GM21825 (cell line): ENCODE measurements around the gene DSP.

Source experiments
- ATAC-seq: cut with Tn5 transposase; IDR thresholded peaks from one replicate; pipeline ENCODE4 v1.9.1; 2021; ENCODE audit warnings: mild to moderate bottlenecking, moderate library complexity; ENCODE audit not compliant: unreplicated experiment

DSP gene

DNA sequence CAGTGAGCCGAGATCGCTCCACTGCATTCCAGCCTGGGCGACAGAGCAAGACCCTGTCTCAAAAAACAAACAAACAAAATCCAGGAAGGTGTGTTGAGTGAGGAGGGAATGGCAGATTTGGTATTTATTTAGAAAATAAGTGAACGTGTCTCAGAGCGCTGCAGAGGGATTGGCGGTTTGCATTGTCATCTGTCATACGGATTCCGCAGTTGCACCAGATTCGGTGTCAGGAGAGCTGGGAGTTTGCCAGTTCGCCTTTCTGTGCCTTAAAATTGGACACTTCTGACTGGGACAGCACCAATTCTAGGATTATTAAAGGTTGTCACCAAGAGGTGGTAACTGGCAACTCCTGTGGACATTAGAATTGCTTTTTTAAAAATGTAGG lies 49.4 kb downstream of the DSP start:
- no peak for ATAC-seq

DNA sequence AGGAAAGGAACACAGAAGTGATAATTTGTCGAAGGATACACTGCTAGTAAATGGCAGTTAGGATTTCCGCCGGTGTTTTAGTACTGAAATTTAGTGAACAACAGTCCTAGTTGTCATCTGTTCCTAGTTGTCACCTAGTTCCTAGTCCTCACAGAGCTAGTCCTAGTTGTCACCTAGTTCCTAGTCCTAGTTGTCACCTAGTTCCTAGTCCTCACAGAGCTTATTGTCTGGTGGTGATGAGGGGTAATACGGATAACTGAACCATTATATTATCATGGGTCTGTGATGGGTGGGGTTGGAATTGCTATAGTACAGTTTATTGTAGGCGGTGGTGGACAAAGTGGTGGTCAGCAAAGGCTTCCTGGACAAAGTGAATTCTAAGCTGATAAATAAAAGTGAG lies 50.3 kb downstream of the DSP start:
- ATAC-seq = no peak

DNA sequence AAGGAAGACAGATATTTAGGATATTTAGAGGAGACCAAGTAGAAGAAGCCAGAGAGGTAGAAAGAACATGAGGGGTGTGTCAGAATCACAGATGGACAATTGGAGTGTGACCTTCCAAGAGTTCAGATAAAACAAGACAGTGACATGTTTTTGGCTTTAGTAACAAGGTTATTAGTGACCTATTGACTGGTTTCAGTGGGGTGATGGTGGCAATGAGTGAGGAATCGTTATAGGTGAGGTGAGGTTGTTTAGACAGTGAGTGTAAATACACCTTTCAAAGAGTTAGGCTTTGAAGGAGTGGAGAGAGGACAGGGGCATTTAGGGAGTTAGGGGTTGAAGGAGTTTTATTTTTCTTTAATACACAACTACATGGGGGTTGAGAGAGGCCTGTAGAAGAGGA lies 51.8 kb downstream of the DSP start:
- no peak for ATAC-seq

DNA sequence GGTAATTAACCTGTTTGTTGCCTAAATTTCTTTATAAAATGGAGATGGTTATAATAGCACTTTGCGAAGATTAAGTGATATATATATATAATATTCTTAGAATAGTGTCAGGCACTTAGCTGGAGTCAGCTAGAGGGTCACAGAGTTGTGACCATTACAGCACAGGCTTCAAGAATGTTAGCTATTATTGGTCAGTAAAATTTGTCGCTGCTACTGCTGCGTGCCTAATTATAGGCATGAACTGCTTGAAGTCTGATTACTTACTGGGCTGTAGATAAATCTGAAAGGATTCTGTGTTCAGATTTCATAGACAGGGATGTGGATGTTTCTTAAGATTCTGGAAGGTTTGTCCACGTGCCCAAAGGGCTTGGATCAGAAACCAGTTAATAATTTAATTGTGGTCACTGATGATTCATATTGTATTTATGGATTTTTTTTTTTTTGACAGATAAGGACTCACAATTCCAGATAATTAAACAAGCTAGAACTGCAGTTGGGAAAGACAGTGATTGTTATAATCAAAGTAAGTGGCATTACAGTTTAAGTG lies 53.2 kb downstream of the DSP start:
- no peak for ATAC-seq

DNA sequence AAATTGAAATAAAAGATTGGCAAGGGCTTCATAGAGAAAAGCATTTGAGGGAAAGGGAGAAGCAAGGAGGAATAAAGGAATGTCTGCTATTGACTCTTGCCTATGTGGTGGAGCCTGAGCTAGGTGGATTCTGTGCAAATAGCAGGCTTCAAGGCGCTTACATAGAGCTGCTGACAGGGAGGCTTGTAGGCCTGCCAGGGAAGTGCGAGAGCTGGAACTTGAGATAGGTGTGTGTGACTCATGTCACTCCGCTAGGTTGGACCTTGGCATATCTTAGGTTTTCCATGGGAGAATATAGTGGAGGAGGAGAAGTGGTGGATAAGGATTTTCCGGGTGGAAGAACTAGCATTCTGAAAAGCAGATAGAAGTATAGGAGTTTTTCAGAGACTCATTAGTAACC lies 62.5 kb downstream of the DSP start:
- no peak for ATAC-seq

DNA sequence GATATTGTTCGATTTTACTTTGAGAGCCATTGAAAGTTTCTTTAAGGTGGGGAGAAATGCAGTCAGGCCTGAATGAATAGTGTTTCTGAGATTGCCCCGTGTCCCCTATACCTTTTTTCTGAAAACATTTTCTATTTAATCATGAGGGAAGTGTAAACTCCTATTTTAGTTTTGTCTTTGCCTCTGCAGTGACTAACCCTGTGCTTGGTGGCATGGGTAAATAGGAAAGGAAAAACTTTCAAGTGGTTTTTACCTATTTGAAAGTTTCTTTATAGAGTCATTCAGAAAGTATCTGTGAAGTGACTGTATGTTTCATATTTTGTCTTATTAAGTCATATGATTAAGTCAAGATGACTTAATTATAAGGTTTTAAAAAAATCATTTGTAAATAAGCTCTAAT lies 63.0 kb downstream of the DSP start:
- peak; percentile 48 for ATAC-seq

DNA sequence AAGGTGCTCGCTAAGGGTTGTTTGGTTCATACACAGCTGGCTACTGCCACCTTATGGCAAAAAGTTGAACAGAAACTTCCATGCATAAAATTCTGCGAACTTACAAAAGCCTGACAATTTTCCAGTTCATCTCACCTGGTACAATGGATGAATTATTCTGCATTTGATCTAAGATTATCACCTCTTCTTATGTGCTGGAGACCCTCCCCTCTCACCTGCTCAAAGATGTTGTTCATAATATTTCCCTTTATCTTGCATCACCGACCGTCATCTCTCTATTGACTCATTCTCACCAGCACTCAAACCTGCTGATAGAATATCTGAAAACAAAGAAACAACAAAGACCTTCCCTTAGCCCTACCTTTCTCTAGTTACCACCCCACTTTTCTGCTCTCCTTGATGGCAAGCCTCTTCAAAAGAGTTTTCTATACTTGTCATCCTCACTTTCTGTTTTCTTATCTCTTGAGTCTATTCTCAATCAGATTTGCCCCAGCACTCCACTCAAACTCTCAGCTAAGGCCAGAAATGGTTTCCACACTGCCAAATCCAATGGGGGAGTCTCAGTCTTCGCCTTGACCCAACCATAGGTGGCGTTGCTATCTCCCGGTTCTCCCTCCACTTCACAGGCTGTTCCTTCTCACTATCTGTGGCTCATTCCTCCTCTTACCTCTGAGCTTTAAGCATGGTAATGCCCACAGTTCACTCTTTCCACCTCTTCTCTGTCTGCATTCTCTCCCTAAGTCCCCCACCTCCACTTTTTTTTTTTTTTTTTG lies 74.3 kb downstream of the DSP start:
- no peak for ATAC-seq

DNA sequence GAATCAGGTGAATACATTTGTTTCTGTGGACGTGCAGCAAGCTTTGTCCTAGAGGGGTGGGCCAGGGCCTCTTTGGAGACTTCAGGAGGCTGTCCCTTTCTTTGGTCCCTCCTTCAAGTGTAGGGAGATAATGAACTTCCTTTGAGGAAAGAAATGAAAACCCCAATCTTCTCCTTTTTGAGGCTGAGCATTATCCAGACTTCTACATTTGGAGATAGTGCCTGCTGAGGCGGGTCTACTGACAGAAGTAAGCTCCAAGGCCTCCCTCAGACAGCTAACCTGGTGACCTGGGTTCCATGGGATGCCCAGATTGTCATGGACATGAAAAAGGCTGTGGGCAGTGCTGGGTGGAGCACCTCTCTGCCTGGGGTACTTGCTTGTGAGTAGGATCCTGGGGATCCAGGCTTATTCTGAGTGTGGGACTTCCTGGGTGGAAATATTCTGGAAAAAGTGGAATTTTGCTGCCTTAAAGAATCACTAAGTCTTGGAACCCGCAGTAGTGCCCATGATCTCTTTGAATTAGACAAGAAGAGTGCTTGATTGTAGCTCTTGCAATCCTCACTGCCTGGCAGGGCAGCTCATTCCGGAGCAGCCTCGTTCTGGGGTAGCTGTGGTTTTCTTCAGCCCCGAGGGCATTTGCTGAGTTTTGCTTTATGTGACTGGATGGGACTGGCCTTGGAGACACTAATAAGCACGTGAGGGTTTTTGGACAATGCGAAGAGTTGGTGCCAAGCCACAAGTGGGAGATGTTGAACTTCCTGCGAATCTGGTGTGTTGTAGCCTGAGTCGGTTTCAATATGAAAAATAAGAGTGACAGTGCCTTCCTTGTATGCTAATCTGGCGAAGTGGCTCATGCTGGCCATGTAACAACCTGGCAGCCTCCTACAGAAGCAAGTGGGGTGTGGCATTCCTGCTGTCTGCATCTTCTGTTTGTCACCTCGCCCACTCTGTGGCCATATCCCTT lies 76.6 kb downstream of the DSP start:
- ATAC-seq = peak; percentile 69

DNA sequence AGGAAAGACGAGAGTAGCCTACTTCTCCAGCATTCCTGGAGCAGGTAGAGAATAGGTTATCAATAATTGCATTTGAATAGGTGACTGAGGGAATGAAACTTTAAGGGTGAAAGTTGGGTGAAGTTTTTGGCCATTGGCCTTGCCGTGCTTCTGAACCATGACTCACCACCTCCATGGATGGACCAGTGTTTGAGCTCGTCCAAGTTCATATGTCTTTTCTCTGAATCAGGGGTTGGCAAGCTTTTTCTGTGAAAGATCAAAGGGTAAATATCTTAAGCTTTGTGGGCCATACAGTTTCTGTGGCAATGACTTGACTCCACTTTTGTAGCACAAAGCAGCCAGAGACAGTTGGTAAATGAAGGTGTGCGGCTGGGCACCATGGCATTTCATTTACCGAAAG lies 80.3 kb downstream of the DSP start:
- no peak for ATAC-seq

DNA sequence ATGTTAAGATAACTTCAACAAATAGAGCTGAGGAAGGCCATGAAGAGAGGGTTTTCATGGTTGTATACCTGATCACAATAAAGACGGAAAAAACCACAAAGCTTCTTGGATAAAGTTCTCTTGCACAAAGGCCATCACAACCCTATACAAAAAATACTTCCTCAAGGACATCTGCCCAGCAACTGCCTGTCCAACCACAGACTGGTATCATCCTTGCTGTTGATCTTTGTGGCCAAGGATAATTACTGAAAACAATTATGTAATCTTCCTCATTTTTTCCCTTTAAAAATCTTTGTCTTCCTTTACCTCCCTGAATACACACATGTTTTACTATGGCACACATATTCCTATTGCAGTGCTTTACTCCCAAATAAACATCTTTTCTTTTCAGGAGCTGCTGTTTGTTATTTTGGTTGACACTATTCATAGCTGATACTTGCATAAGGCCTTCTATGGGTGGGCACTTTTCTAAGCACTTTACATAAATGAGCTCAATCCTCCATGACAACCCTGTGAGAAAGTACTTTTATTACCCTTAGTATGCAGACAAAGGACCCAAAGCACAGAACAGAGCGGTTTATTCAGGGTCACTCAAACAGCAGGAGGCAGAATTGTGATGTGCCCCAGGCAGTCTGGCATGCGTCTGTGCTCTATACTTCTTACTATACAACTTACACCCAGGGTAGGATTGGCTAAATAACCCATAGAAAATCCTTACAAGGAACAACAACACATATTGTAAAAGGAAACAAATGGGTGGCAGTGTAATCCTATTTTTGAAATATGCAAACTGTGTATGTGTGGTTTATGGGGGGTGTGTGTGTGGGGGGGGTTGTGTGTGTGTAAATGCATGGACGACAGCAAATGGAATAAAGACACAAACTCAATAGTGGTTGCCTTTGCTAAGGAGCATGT lies 83.6 kb downstream of the DSP start:
- no peak for ATAC-seq

DNA sequence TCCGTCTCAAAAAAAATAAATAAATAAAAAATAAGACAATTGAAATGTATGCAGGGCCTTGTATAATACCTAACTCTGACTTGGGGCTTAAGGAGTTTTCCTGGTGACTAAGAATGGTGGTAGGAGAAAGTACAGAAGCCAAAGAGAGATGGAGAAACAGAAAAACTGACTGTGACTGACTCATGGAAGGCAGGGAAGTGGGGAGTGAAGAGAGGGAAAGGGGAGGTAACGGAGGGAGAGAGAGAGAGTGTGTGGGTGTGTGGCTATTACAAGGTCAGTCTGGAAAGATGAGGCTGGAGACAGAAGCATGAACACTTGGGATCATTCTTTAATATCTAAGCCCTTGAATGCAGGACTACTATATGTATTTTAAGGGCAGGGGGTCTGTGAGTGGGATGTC lies 87.0 kb downstream of the DSP start:
- no peak for ATAC-seq

DNA sequence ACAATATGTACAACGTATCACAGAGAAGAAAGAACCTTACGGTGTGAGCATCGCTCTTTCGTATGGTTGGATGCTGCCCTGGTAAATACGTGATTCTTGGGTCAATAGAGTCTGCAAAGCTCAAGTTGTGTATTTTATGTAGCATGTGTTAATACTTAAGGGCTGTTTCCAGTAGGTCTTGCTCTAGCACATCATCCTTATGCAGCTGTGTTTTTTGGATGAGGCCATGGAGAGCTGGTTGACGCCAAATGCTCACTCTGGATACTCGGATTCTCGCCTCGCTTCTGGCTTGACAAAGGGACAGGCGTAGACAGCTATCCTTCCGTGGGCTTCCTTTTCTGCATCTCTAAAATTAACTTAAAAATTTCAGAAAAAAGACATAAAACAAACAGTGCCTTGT lies 87.4 kb downstream of the DSP start:
- ATAC-seq = no peak

DNA sequence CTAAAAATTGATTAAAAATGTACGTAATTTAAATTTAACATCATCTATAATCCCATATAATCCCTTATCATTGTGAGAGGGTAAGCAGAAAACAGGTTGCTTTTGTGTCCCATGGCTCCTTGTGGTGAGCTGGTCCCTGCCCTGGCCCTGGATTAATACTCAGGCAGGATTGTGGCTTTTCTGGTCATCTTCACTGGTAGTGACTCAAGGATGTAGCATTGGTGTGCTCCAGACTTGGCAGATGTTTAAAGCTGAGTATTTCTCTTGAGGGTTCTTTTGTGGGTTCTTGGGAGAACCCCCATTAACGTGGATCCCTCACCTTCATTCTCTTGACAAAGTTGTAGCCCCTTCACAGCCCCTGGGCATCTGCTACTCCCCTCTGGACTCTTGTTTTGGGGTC lies 87.8 kb downstream of the DSP start:
- no peak for ATAC-seq

DNA sequence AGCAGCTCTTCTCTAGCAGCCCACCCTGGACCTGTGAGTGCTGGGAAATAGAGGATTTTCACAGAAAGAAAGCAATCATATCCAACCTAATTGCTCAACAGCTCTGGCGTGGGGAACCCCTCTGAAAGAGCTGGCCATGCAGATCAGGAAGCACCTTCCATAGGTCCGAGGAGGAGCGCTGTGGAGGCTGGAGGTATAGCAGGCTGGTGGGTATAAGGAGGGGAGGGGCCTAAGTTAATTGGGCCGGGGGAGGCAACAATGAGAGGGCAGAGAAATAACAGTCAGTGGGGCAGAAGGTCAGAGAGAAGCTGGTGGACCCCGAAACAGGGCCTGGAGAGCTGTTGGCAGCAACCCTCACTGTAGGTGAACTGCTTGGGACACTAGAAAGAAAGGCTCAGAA lies 89.3 kb downstream of the DSP start:
- ATAC-seq = no peak

DNA sequence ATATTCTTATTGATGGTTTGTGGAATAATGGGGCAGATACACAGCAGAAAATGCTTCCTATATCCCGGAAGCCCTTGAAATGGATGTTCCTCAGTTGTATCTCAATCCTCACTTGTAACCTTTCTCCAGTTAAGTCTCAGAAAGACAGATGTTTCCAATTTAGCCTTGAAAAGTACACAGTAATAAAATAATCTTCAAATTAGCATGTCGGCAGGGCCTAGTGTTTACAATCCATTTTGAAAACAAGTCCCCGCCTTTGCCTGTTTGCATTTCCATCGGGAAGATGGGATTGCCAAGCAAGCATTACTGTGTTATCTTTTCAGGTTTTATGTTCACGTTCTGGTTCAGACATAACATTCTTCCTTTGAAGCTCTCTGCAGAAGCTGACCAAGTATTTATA lies 90.0 kb downstream of the DSP start:
- ATAC-seq = no peak

DNA sequence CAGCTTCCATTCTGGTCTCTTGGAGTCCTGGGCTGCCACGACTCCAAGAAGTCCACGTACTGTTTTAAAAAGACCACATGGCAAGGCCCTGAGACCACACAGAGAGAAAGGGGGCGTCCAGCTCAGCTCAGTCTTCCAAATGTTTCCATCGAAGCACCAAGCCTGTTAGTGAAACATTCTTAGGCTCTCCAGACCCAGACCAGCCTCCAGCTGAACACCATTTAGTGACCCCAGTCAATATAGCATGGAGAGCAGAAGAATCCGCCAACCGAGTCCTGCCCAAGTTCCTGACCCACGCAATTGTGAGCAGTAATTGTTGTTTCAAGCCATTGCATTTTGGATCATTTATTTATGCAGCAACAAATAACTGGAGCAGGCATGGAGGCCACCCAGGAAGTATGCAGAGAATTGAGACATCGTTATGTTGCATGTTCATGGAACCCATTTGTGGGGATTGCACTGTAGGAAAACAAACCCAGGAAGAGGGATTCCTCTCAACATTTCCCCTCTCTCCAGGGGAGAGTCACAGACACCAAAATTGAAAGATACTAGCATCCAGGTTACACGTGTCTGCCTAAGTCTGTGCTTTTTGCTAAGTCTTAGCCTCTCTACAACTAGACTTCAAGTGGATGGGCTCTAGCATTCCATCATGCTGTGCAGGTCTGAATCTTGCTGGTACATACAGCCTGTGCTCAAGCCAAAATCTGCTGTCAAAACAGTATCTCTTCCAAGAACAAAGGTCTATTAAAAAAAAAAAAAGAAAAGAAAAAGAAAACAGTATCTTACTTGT lies 91.2 kb downstream of the DSP start:
- ATAC-seq = no peak

DNA sequence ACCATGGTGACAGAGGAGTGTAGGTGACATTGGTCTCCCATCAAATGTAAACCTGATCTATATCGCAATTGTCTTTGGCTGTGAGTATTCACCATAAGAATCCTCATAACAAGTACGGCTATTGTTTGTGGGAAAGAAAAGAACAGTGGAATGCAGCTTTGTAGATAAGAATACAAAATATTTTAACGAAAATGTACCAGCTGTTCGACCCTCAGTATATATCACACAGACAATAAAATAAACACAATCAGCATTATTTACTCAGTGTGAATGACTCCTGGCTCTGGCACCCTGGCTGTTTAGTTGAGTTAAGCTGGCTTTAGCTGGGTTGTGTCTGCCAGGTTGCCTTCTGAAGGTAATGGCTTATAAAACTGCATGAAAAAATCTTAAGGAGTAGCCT lies 91.9 kb downstream of the DSP start:
- no peak for ATAC-seq

DNA sequence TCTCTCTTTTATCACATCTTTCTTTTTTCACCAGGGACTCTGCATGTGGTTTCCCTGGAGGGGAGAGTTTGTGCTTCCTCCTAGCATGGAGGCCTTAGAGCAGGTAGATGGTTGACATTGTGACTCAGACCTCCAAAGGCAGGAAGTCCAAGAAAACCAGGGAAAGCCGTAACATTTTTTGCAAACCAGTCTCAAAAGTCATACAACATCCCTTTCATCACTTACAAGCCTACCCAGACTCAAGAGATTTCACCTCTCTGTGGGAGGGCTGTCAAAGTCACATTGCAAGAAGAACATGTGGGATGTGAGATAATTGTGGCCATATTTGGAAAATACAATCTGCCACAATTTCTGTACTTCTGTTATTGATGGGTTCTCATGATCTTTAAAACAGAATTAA lies 94.7 kb downstream of the DSP start:
- ATAC-seq = no peak
